K562 (cell line): ENCODE data around the gene REEP6. TPM values are rescaled to one million over a fixed set of nuclear protein-coding genes. Genes with fewer than 3 reads are reported as not detected.
A peak's percentile ranks its signal among the peaks of the same experiment; 100 is the strongest.

Experiments
- ATAC-seq: fragments of 200-7000 bp; cut with Tn5 transposase; 3 replicates; pipeline ENCODE4 v1.9.1; 2020; ENCODE audit warnings: moderate library complexity
- BruUV-seq: library from RNA; stranded (reverse); fragments of 400-500 nt; replicated peaks from 2 replicates; lab custom pipeline; 2021; lab: Mats Ljungman, UMichigan
- CTCF ChIA-PET: fragments of 300-600 bp; formaldehyde crosslinking; extraction: SDS; loops from one replicate; lab custom pipeline; 2021; ENCODE audit warnings: low intra/inter-chr PET ratio; lab: Yijun Ruan, JAX
- POLR2A ChIA-PET: fragments of 300-600, 350-650 bp; sonication (Branson Sonifier 250); formaldehyde crosslinking; extraction: SDS; loops from one replicate; lab custom pipeline; 2021; ENCODE audit warnings: antibody characterized with exemption, inconsistent platforms; lab: Yijun Ruan, JAX
- DNase-seq, 4 experiments: peaks; one replicate each; pipeline versions ENCODE4 v3.0.0 to v3.0.0-alpha.2; 2011 to 2018; ENCODE audit warnings: low spot score in 3 of 4, mixed read lengths in 3 of 4; ENCODE audit errors: extremely low read depth in 1 of 4
- FAIRE-seq: peaks from 2 replicates; lab custom pipeline; 2011; peaks lifted over from hg19 to GRCh38; lab: Jason Lieb, UNC
- H2AFZ ChIP-seq: 2 replicates; pipeline ENCODE4 v1.6.0; 2011; ENCODE audit warnings: low read depth, low read length, control low read depth, inconsistent platforms
- H3K27ac ChIP-seq: fragments of 200-600 bp; 3 replicates; pipeline ENCODE4 v1.8.0; 2011; ENCODE audit warnings: low read depth, mild to moderate bottlenecking, control low read depth, inconsistent platforms, low read length, moderate library complexity, mixed read lengths; ENCODE audit errors: extremely low read depth
- H3K27me3 ChIP-seq, 2 experiments: fragments of 300-600 bp in 1 of 2; 2 replicates in 1 of 2; 3 replicates in 1 of 2; pipeline versions ENCODE4 v1.6.0 to v1.8.0; 2011; ENCODE audit warnings: inconsistent platforms in 2 of 2, low read length in 2 of 2, mild to moderate bottlenecking in 1 of 2, mixed read lengths in 1 of 2, moderate library complexity in 1 of 2; ENCODE audit not compliant: control insufficient read depth in 2 of 2, insufficient read depth in 2 of 2
- H3K36me3 ChIP-seq: fragments of 300-600 bp; 3 replicates; pipeline ENCODE4 v1.8.0; 2011; ENCODE audit warnings: mild to moderate bottlenecking, low read length, inconsistent platforms; ENCODE audit not compliant: control insufficient read depth, insufficient read depth
- H3K4me1 ChIP-seq, 2 experiments: fragments of 200-600 bp in 1 of 2; replicated peaks in 1 of 2; 2 replicates in 1 of 2; 3 replicates in 1 of 2; pipeline versions ENCODE4 v1.5.1 to v1.8.0; 2011; ENCODE audit warnings: inconsistent platforms in 2 of 2, low read length in 2 of 2, mild to moderate bottlenecking in 1 of 2, mixed read lengths in 1 of 2, moderate library complexity in 1 of 2; ENCODE audit not compliant: control insufficient read depth in 2 of 2, insufficient read depth in 2 of 2
- H3K4me2 ChIP-seq: 2 replicates; pipeline ENCODE4 v1.6.1; 2011; ENCODE audit warnings: low read length, control low read depth, inconsistent platforms, mixed read lengths; ENCODE audit not compliant: insufficient read depth
- H3K4me3 ChIP-seq: fragments of 200-600 bp; sonication (generic), shearing (Covaris generic); 2 replicates; pipeline ENCODE4 v1.5.1; 2016; ENCODE audit warnings: control low read depth, inconsistent platforms
- H3K79me2 ChIP-seq: fragments of 200-600 bp; 3 replicates; pipeline ENCODE4 v1.8.0; 2011; ENCODE audit warnings: low read length, inconsistent platforms; ENCODE audit not compliant: control insufficient read depth, insufficient read depth
- H3K9ac ChIP-seq, 2 experiments: 2 replicates each; pipeline versions ENCODE4 v1.6.0 to v1.6.1; 2011; ENCODE audit warnings: low read depth in 2 of 2, low read length in 2 of 2, control low read depth in 1 of 2, inconsistent platforms in 1 of 2, mild to moderate bottlenecking in 1 of 2, mixed read lengths in 1 of 2; ENCODE audit not compliant: insufficient read depth in 1 of 2
- H3K9me1 ChIP-seq: one replicate; pipeline ENCODE4 v1.6.0; 2011; ENCODE audit warnings: inconsistent platforms, mild to moderate bottlenecking, low read length, moderate library complexity; ENCODE audit not compliant: control insufficient read depth, insufficient read depth
- H3K9me3 ChIP-seq: replicated peaks from 2 replicates; pipeline ENCODE4 v1.5.1; 2011; ENCODE audit warnings: low read depth, low read length, inconsistent platforms; ENCODE audit not compliant: control insufficient read depth, insufficient read depth
- H4K20me1 ChIP-seq: replicated peaks from 2 replicates; pipeline ENCODE4 v1.6.1; 2011; ENCODE audit warnings: low read length, inconsistent platforms, mixed read lengths; ENCODE audit not compliant: control insufficient read depth, insufficient read depth
- CHD1 ChIP-seq: fragments of 200-600 bp; sonication (generic); IDR thresholded peaks from one replicate; pipeline ENCODE4 v1.6.1; 2012; ENCODE audit warnings: mild to moderate bottlenecking, moderate library complexity, low read length, inconsistent platforms
- CXXC5 ChIP-seq: fragments of 250-450 bp; sonication (Bioruptor Pico); IDR thresholded peaks from 2 replicates; pipeline ENCODE4 v1.8.0; 2022; ENCODE audit warnings: inconsistent platforms, mild to moderate bottlenecking, moderate library complexity
- E2F3 ChIP-seq: fragments of 250-450 bp; sonication (Bioruptor Pico); IDR thresholded peaks from 2 replicates; pipeline ENCODE4 v1.4.0; 2020; ENCODE audit warnings: mild to moderate bottlenecking
- GTF2B ChIP-seq: IDR thresholded peaks from 2 replicates; pipeline ENCODE4 v1.6.1; 2011; ENCODE audit not compliant: insufficient read length; ENCODE audit errors: extremely low read depth
- HDAC6 ChIP-seq: IDR thresholded peaks from 2 replicates; pipeline ENCODE4 v1.6.1; 2012; ENCODE audit warnings: low read depth, mild to moderate bottlenecking, control low read depth, inconsistent platforms, low read length, moderate library complexity
- MTA3 ChIP-seq: fragments of 450-650 bp; formaldehyde crosslinking; IDR thresholded peaks from 2 replicates; pipeline ENCODE4 v1.6.1; 2017; ENCODE audit warnings: mild to moderate bottlenecking, borderline replicate concordance
- PCBP1 ChIP-seq: fragments of 200-400 bp; formaldehyde crosslinking; IDR thresholded peaks from 2 replicates; pipeline ENCODE4 v1.6.1; 2018; ENCODE audit warnings: mild to moderate bottlenecking, low read depth, low read length; ENCODE audit not compliant: poor library complexity, severe bottlenecking
- PRDM10 ChIP-seq: fragments of 450-650 bp; IDR thresholded peaks from 2 replicates; pipeline ENCODE4 v1.6.1; 2018; ENCODE audit not compliant: partially characterized antibody
- SFPQ ChIP-seq: fragments of 200-400 bp; formaldehyde crosslinking; IDR thresholded peaks from 2 replicates; pipeline ENCODE4 v1.6.1; 2017; ENCODE audit warnings: mild to moderate bottlenecking, low read depth, low read length, moderate library complexity
- ZNF124 ChIP-seq: sonication (generic); formaldehyde crosslinking; IDR thresholded peaks from 2 replicates; pipeline ENCODE4 v1.8.1; 2022; ENCODE audit warnings: missing genetic modification reagents
- ZNF740 ChIP-seq, 3 experiments: fragments of 200-800 bp in 1 of 3; sonication (Bioruptor generic) in 1 of 3; sonication (generic) in 1 of 3; formaldehyde crosslinking in 1 of 3; IDR thresholded peaks; 2 replicates each; pipeline versions ENCODE4 v1.6.1 to v1.8.0; 2016 to 2022; ENCODE audit warnings: mild to moderate bottlenecking in 2 of 3, missing compliant biosample characterization in 2 of 3, missing genetic modification characterization in 2 of 3, missing genetic modification reagents in 1 of 3
- WGBS: fragments of 100-300 bp; shearing (Covaris generic); methylation state at CpG from one replicate; pipeline ENCODE4 v1.1.6; 2016; ENCODE audit warnings: low coverage, mixed read lengths; ENCODE audit not compliant: insufficient coverage; ENCODE audit errors: missing lambda C conversion rate; 5-methylcytosine and 5-hydroxymethylcytosine counted together
- in situ Hi-C: fragments of 300-500 bp; cut with MboI; formaldehyde crosslinking; loops from 4 replicates; pipeline ENCODE4 v1.15.0; 2018; ENCODE audit warnings: inconsistent platforms, mixed read lengths
- intact Hi-C: fragments of 100-400 bp; cut with micrococcal nuclease; formaldehyde crosslinking; loops from 2 replicates; pipeline ENCODE4 v1.14.2; 2022
- polyA plus RNA-seq, 8 experiments: library from polyadenylated mRNA; depleted of rRNA in 4 of 8; stranded (reverse) in 5 of 8; unstranded in 3 of 8; fragments of >200 nt; fragmentation: Nextera tagmentation in 2 of 8; fragmentation: Illumina TruSeq in 1 of 8; extraction: Ambion mirVana in 2 of 8; extraction: Trizol in 1 of 8; gene quantifications; 2 replicates each; pipeline versions ENCODE4 v1.2.1 to v1.2.3, GENCODE V29; 2011 to 2014; ENCODE audit warnings: inconsistent platforms in 1 of 8, missing spikeins in 1 of 8
- total RNA-seq, 7 experiments: library from RNA; depleted of rRNA in 6 of 7; stranded (reverse); fragments of >200 nt in 6 of 7; fragmentation: Illumina TruSeq in 2 of 7; extraction: Trizol in 2 of 7; gene quantifications; 2 replicates each; pipeline versions ENCODE4 v1.2.1 to v1.2.3, GENCODE V29; 2011 to 2021; ENCODE audit warnings: low replicate concordance in 1 of 7

The REEP6 gene
- total and polyA plus RNA-seq, 9 of the 15 experiments (the other 6 are each of a cell fraction or from before 2014, with no cell fraction given), result 1.2 to 64.2 (median 12.7) TPM

- ChIA-PET CTCF (interaction anchor here (0.5 to 0.6 kb wide), 2 partner anchors 468 to 488 kb away, joined by 3 to 6 read pairs; no protein-coding TSS in a partner anchor), POLR2A (interaction anchor here (1.2 to 1.5 kb wide), 2 partner anchors 10 to 180 kb away, joined by 3 to 5 read pairs; partner anchors contain the start of gene CIRBP)
- intact Hi-C loops, result loop anchor here (10.0 kb wide), 1 partner anchor 175 kb away; the partner anchor contains the start of gene FAM174C
- WGBS, result 3% methylated on average over 44 of the region's 74 CpGs
- no peak within 1 kb of the TSS for H2AFZ ChIP-seq
- H3K4me3 ChIP-seq, result no peak within 1 kb of the TSS
- in situ Hi-C loops, result no loop called here
- H3K9ac ChIP-seq, result no peak within 1 kb of the TSS
- no peaks in the 10 kb centered on the region for H3K79me2 ChIP-seq
- no peaks in the 10 kb centered on the region for H3K9me3 ChIP-seq
- H3K36me3 ChIP-seq, result no peaks in the 10 kb centered on the region
- H4K20me1 ChIP-seq, result peaks cover 17% of the 10 kb centered on the region; the same call in 1 of the 2 replicates
- no peaks in the 10 kb centered on the region for H3K9me1 ChIP-seq
- H3K27me3 ChIP-seq, result peaks cover 0 to 12% of the 10 kb centered on the region in 2 experiments; a peak in 1 of 5 replicates
- DNase-seq (peak; percentile 69 to 96 (median 94)), FAIRE-seq (no peak), ATAC-seq (peak; percentile 53)
- H3K4me2 ChIP-seq, result no peak within 1 kb of the TSS
- H3K27ac ChIP-seq, result no peak within 1 kb of the TSS
- H3K4me1 ChIP-seq, result peaks cover 0 to 74% of the 10 kb centered on the region in 2 experiments; a peak in 4 of 5 replicates
- BruUV-seq, result no TSS peak
- peak; percentile 74 for TF ChIP-seq CXXC5
- TF ChIP-seq HDAC6, result no peak
- no peak for TF ChIP-seq CHD1
- TF ChIP-seq SFPQ, result no peak
- no peak for TF ChIP-seq GTF2B
- TF ChIP-seq PRDM10, result peak; percentile 44
- TF ChIP-seq PCBP1, result peak; percentile 61
- TF ChIP-seq ZNF124 (CRISPR knock-in tag), result no peak
- no peak for TF ChIP-seq E2F3 (CRISPR knock-in tag)
- TF ChIP-seq ZNF740 (CRISPR knock-in tag; IDR thresholded peaks at IDR 0.05), result 0 out of 2 replicates have a peak, but pooled peaks have one; percentile 31
- TF ChIP-seq ZNF740 (tag; IDR thresholded peaks at IDR 0.05), result no peak
- TF ChIP-seq MTA3, result peak; percentile 16; the same call in 1 of the 2 replicates
Measured at GRCh38 chr19:1449467-1450442, 41.2 kb upstream of the REEP6 start, which contains the start of gene APC2. Gene APC2, plus strand, starts transcription at chr19:1450121. Its CDS starts 2,881 bp downstream, at chr19:1453002.
